Mesothelial cell of epicardium (in vitro differentiated cells): ENCODE results near the gene GSTM4. TPM values are rescaled to one million over a fixed set of nuclear protein-coding genes. Genes with fewer than 3 reads are reported as not detected.
"Not testable (repeated sequence)": the region's sequence is repeated elsewhere in the genome, so short reads cannot be mapped to it uniquely, and the experiment has no call there.

ENCODE experiments used
- DNase-seq, 2 experiments: peaks; one replicate each; pipeline ENCODE4 v3.0.0; 2021; ENCODE audit warnings: low spot score in 2 of 2; ENCODE audit not compliant: unreplicated experiment in 2 of 2
- H3K27ac Mint-ChIP-seq: 2 replicates; pipeline ENCODE4 v1.8.0; 2021; ENCODE audit warnings: mixed read lengths
- H3K27me3 Mint-ChIP-seq: 2 replicates; pipeline ENCODE4 v1.8.0; 2021; ENCODE audit warnings: low read depth, mixed read lengths
- H3K36me3 Mint-ChIP-seq: 2 replicates; pipeline ENCODE4 v1.8.0; 2021; ENCODE audit warnings: mixed read lengths
- H3K4me1 Mint-ChIP-seq: 2 replicates; pipeline ENCODE4 v1.8.0; 2021; ENCODE audit warnings: mixed read lengths
- H3K4me3 Mint-ChIP-seq: 2 replicates; pipeline ENCODE4 v1.8.0; 2021; ENCODE audit warnings: mild to moderate bottlenecking, moderate library complexity, mixed read lengths
- H3K9me3 Mint-ChIP-seq: 2 replicates; pipeline ENCODE4 v1.8.0; 2021; ENCODE audit warnings: mixed read lengths
- CTCF ChIP-seq: fragments of 200-600 bp; sonication (generic); IDR thresholded peaks from one replicate; pipeline ENCODE4 v1.5.0; 2021; ENCODE audit warnings: antibody characterized with exemption; ENCODE audit not compliant: unreplicated experiment
- total RNA-seq: library from RNA; stranded (reverse); gene quantifications from 3 replicates; pipeline ENCODE4 v1.2.1, GENCODE V29; 2021

GSTM4 gene
- total RNA-seq, 1 donor from 2014 or later = 23.7 TPM

- Mint-ChIP-seq H3K9me3 (no peaks in the 10 kb centered on the region), H3K27ac (no peak overlapping the region), H3K36me3 (peaks cover 5% of the 10 kb centered on the region), H3K4me1 (peaks cover 15% of the 10 kb centered on the region), H3K27me3 (no peaks in the 10 kb centered on the region), H3K4me3 (no peak overlapping the region)
- DNase-seq = no peak
- no peak for TF ChIP-seq CTCF
Measured at GRCh38 chr1:109661391-109661790, 5.5 kb downstream of the GSTM4 start.

GRCh38 chr1:109664671-109665070 lies 8.8 kb downstream of the GSTM4 start:
- H3K36me3 Mint-ChIP-seq = peaks cover 11% of the 10 kb centered on the region
- no peak overlapping the region for H3K27ac Mint-ChIP-seq
- H3K4me3 Mint-ChIP-seq = no peak overlapping the region
- H3K9me3 Mint-ChIP-seq = no peaks in the 10 kb centered on the region
- no peaks in the 10 kb centered on the region for H3K27me3 Mint-ChIP-seq
- peaks cover 14% of the 10 kb centered on the region for H3K4me1 Mint-ChIP-seq
- no peak for DNase-seq
- TF ChIP-seq CTCF = no peak

- Mint-ChIP-seq H3K36me3 (peaks cover 16% of the 10 kb centered on the region), H3K9me3 (no peaks in the 10 kb centered on the region), H3K4me1 (peaks cover 15% of the 10 kb centered on the region), H3K4me3 (peak within 1 kb of the TSS; percentile 85), H3K27me3 (no peaks in the 10 kb centered on the region), H3K27ac (peak within 1 kb of the TSS; percentile 85)
- peak; percentile 83 to 90 for DNase-seq
- TF ChIP-seq CTCF = no peak
Measured at GRCh38 chr1:109667452-109668122, 11.7 kb downstream of the GSTM4 start, which contains the start of gene GSTM2. TSS of gene GSTM2 (plus strand) at chr1:109668057. CDS start at chr1:109668116, 59 bp downstream.

- Mint-ChIP-seq H3K27ac (peak overlapping the region; percentile 85), H3K27me3 (no peaks in the 10 kb centered on the region), H3K36me3 (peaks cover 19% of the 10 kb centered on the region), H3K9me3 (no peaks in the 10 kb centered on the region), H3K4me3 (peak overlapping the region; percentile 85), H3K4me1 (peaks cover 15% of the 10 kb centered on the region)
- TF ChIP-seq CTCF = no peak
- DNase-seq = no peak
Measured at GRCh38 chr1:109668123-109668775, 12.3 kb downstream of the GSTM4 start.

- peak overlapping the region; percentile 42 for H3K4me3 Mint-ChIP-seq
- no peaks in the 10 kb centered on the region for H3K27me3 Mint-ChIP-seq
- peaks cover 15% of the 10 kb centered on the region for H3K4me1 Mint-ChIP-seq
- H3K9me3 Mint-ChIP-seq = no peaks in the 10 kb centered on the region
- H3K27ac Mint-ChIP-seq = peak overlapping the region; percentile 39
- DNase-seq = no peak
- TF ChIP-seq CTCF = no peak
- H3K36me3 Mint-ChIP-seq = peaks cover 20% of the 10 kb centered on the region
Measured at GRCh38 chr1:109669246-109669948, 13.5 kb downstream of the GSTM4 start.

GRCh38 chr1:109669949-109670302 lies 14.0 kb downstream of the GSTM4 start:
- not testable (repeated sequence) for H3K4me3 Mint-ChIP-seq

More at GRCh38 chr1:109669949-109670302, 14.0 kb downstream of the GSTM4 start:
- H3K9me3 Mint-ChIP-seq, DNase-seq, H3K27me3 Mint-ChIP-seq: not testable (repeated sequence)
- Mint-ChIP-seq H3K27ac (peak overlapping the region; percentile 39), H3K4me1 (peaks cover 15% of the 10 kb centered on the region), H3K36me3 (peaks cover 20% of the 10 kb centered on the region)
